Stomach (tissue), 9 donors: ENCODE measurements around the gene KIF2A. TPM values are rescaled to one million over a fixed set of nuclear protein-coding genes. Genes with fewer than 3 reads are reported as not detected.

Source experiments
- DNase-seq, 2 donors: peaks; one replicate each; pipeline versions ENCODE4 v3.0.0 to v3.0.0-alpha.2; 2013 to 2019
- H3K27ac ChIP-seq, 5 donors: fragments of 200-600 bp in 4 of 5; sonication (generic) in 4 of 5; one replicate each; pipeline ENCODE4 v1.5.1; 2013 to 2019; ENCODE audit warnings: mild to moderate bottlenecking in 1 of 5, moderate library complexity in 1 of 5
- H3K27me3 ChIP-seq, 3 donors: fragments of 200-600 bp; sonication (generic); one replicate each; pipeline ENCODE4 v1.5.1; 2017 to 2019; ENCODE audit warnings: mixed run types in 1 of 3
- H3K36me3 ChIP-seq, 4 donors: fragments of 200-600 bp; sonication (generic); 1 replicate in 3 of 4; 2 replicates in 1 of 4; pipeline ENCODE4 v1.5.1; 2016 to 2019
- H3K4me1 ChIP-seq, 4 donors: fragments of 200-600 bp; sonication (generic); one replicate each; pipeline ENCODE4 v1.5.1; 2016 to 2019
- H3K4me3 ChIP-seq, 4 donors: fragments of 200-600 bp; sonication (generic) in 3 of 4; one replicate each; pipeline ENCODE4 v1.5.1; 2016 to 2019; ENCODE audit warnings: mild to moderate bottlenecking in 1 of 4
- H3K9me3 ChIP-seq, 4 donors: fragments of 200-600 bp; sonication (generic); one replicate each; pipeline ENCODE4 v1.5.1; 2016 to 2019
- EP300 ChIP-seq: sonication (generic); formaldehyde crosslinking; IDR thresholded peaks from one replicate; pipeline ENCODE4 v1.6.1; 2017; ENCODE audit warnings: antibody characterized with exemption
- POLR2A ChIP-seq, 4 donors: fragments of 450-650 bp; IDR thresholded peaks; one replicate each; pipeline ENCODE4 v1.6.1; 2016; ENCODE audit warnings: antibody characterized with exemption in 4 of 4, control low read depth in 2 of 4, mild to moderate bottlenecking in 1 of 4, moderate library complexity in 1 of 4
- POLR2AphosphoS5 ChIP-seq, 3 donors: sonication (generic); formaldehyde crosslinking; IDR thresholded peaks; one replicate each; pipeline ENCODE4 v1.6.1; 2016; ENCODE audit warnings: antibody characterized with exemption in 3 of 3
- WGBS, 5 donors: extraction: QIAGEN DNeasy Blood & Tissue Kit in 3 of 5; methylation state at CpG; one replicate each; pipeline versions ENCODE4 v1.1.5 to v1.1.7; 2013 to 2018; 5-methylcytosine and 5-hydroxymethylcytosine counted together
- intact Hi-C: fragments of 100-400 bp; cut with DNase I; formaldehyde crosslinking; loops from one replicate; pipeline ENCODE4 v1.15.1; 2023; ENCODE audit warnings: low total_unique reads
- polyA plus RNA-seq, 3 donors: library from polyadenylated mRNA; stranded (reverse); fragments of 200-250 nt; gene quantifications; one replicate each; pipeline ENCODE4 v1.2.3, GENCODE V29; 2013
- total RNA-seq, 5 donors: library from RNA; depleted of rRNA; stranded (reverse); fragments of >200 nt; gene quantifications; one replicate each; pipeline versions ENCODE4 v1.1.0 to v1.2.3, GENCODE V29; 2014 to 2016
- TF ChIP-seq, protein P1 (sequence below), 7 experiments: fragments of 450-650 bp in 4 of 7; fragments of 200-600 bp in 3 of 7; sonication (generic) in 3 of 7; IDR thresholded peaks; one replicate each; pipeline ENCODE4 v1.5.1; 2016 to 2019; ENCODE audit warnings: antibody characterized with exemption in 7 of 7, control low read depth in 2 of 7, mild to moderate bottlenecking in 1 of 7
- donor health status: healthy with polysubstance abuse.
- donor health status: Bipolar disorder and iron deficiency.
- donor health status: healthy.

The KIF2A gene
- total and polyA plus RNA-seq, 8 donors = 2.6 to 61.3 (median 9.9) TPM

DNA sequence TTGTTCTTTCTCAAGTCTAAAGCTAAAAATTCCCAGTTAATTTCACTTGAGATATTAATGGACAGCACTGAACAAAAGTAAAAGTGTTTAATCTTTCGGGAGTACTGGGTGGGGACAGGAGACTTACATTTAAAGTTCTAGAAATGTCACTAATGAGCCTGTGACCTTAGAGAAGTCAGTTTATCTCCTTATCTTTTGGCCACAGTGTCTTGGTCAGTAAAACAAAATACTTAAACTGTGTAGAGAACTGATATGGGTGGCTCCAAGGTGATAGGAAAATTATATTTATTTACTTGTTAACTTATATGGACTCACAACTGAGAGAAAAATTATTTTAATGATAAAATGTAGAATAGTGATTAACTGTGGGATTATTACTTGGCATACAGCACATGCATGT, 115.4 kb downstream of the KIF2A start:
- Histone ChIP-seq H3K4me1 (peaks cover 0 to 12% (median 4%) of the 10 kb centered on the region in 4 donors), H3K36me3 (peaks cover 0 to 7% (median 3%) of the 10 kb centered on the region in 4 donors), H3K9me3 (no peaks in the 10 kb centered on the region), H3K27ac (no peak overlapping the region), H3K27me3 (no peaks in the 10 kb centered on the region), H3K4me3 (no peak overlapping the region)
- intact Hi-C loops = no loop called here
- DNase-seq = no peak
- TF ChIP-seq POLR2AphosphoS5 (IDR thresholded peaks at IDR 0.05) (no peak), POLR2A (IDR thresholded peaks at IDR 0.05) (no peak), EP300 (no peak)
- TF ChIP-seq, protein P1, sequence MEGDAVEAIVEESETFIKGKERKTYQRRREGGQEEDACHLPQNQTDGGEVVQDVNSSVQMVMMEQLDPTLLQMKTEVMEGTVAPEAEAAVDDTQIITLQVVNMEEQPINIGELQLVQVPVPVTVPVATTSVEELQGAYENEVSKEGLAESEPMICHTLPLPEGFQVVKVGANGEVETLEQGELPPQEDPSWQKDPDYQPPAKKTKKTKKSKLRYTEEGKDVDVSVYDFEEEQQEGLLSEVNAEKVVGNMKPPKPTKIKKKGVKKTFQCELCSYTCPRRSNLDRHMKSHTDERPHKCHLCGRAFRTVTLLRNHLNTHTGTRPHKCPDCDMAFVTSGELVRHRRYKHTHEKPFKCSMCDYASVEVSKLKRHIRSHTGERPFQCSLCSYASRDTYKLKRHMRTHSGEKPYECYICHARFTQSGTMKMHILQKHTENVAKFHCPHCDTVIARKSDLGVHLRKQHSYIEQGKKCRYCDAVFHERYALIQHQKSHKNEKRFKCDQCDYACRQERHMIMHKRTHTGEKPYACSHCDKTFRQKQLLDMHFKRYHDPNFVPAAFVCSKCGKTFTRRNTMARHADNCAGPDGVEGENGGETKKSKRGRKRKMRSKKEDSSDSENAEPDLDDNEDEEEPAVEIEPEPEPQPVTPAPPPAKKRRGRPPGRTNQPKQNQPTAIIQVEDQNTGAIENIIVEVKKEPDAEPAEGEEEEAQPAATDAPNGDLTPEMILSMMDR (IDR thresholded peaks at IDR 0.05) = no peak
- 30 to 45% (median 45%) methylated on average over 1 of the region's 1 CpG for WGBS, 5 donors

DNA sequence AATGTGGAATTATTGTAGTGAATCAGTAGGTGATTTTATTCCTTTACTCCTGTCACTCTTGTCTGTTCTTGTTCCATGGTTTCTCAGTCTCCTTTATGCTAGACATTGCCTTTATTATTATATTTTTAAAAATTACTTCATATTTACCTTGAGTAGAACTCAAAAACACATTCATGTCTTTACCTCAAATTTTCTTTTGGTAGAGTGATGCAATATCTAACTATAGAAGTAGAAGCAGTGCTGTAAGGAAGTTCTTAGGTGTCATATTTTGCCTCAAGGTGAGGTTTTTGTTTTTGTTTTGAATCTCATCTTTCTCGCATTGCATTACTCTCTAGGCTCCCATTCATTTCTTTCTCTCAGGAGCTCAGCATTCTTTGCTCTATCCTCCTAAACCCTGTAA, 118.8 kb downstream of the KIF2A start:
- H3K9me3 ChIP-seq = no peaks in the 10 kb centered on the region
- no peak overlapping the region for H3K4me3 ChIP-seq
- H3K27me3 ChIP-seq = no peaks in the 10 kb centered on the region
- TF ChIP-seq EP300 (no peak), POLR2A (IDR thresholded peaks at IDR 0.05) (no peak), POLR2AphosphoS5 (IDR thresholded peaks at IDR 0.05) (no peak)
- TF ChIP-seq, protein P1 (IDR thresholded peaks at IDR 0.05) = no peak
- peaks cover 0 to 4% (median 0%) of the 10 kb centered on the region in 4 donors for H3K36me3 ChIP-seq
- 86 to 100% (median 100%) methylated on average over 1 of the region's 1 CpG for WGBS, 5 donors
- intact Hi-C loops = no loop called here
- H3K4me1 ChIP-seq = peaks cover 0 to 12% (median 4%) of the 10 kb centered on the region in 4 donors
- no peak overlapping the region for H3K27ac ChIP-seq
- DNase-seq = no peak

DNA sequence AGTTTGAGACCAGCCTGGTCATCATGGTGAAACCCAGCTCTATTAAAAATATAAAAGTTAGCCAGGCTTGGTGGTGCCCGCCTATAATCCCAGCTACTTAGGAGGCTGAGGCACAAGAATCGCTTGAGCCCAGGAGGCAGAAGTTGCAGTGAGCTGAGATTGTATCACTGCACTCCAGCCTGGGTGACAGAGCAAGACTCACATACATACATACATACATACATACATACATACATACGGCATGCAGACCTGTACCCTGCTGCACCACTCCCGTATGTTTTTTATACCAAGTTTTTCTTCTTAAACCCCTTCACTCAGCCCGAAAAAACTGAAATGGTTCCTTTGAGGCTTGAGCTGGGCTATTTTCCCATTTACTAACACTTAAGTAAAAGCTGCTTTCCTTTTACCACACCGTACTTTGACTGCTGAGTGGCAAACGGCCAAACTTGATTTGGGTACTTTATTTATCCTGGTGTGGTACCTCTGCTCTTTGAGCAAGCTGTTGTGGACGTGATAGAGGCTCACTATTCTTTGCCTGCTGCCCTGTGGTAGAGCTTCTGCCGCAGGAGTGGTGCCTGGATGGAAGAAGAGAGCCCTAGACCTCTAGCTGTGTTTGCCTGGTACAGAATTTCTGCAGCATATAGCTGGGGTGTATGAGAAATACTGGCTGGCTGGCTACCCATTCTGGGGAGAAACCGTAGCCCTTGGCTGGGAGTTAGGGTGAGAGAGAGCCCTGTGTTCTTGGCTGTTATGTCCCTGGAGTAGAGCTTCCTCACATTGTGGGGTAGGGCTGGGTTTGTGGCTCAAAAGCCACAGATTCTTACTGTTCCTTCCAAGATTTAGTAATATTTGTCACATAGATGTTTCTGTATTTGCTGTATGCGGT, 126.0 kb downstream of the KIF2A start:
- TF ChIP-seq POLR2AphosphoS5 (IDR thresholded peaks at IDR 0.05) (peak in 1 of 3 donors; percentile 23), EP300 (no peak), POLR2A (IDR thresholded peaks at IDR 0.05) (no peak)
- H3K9me3 ChIP-seq = no peaks in the 10 kb centered on the region
- DNase-seq = peak; percentile 18 to 48
- H3K4me3 ChIP-seq = no peak overlapping the region
- peaks cover 0 to 3% (median 0%) of the 10 kb centered on the region in 4 donors for H3K36me3 ChIP-seq
- H3K27ac ChIP-seq = peak overlapping the region in 3 of 5 donors; percentile 37 to 46 (median 46)
- WGBS, 5 donors = 40 to 64% (median 56%) methylated on average over 11 of the region's 11 CpGs
- no peaks in the 10 kb centered on the region for H3K27me3 ChIP-seq
- intact Hi-C loops = no loop called here
- H3K4me1 ChIP-seq = peaks cover 14 to 32% (median 23%) of the 10 kb centered on the region in 4 donors

DNA sequence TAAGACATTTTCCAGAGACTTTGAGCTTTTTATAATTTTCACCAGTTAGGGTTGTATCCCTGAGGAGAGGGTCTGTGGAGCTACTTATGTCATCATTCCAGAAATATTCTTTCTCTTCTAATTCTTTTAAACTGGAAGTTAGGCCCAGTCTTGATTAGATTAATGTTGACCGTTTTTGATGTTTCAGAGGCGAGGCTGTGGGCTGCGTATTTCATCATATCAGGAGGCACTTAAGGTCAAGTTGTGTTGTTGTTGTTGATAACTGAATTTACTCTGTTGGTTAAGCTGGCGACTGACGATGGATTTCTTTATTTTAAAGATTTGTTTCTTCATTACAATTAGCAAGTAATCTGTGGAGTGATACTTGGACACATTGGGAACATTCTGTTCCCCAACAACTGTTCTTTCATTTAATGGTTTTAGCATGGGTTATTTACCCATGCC, 126.6 kb downstream of the KIF2A start:
- no peaks in the 10 kb centered on the region for H3K36me3 ChIP-seq
- WGBS, 5 donors = 24 to 53% (median 45%) methylated on average over 5 of the region's 5 CpGs
- intact Hi-C loops = no loop called here
- no peaks in the 10 kb centered on the region for H3K9me3 ChIP-seq
- peaks cover 14 to 32% (median 23%) of the 10 kb centered on the region in 4 donors for H3K4me1 ChIP-seq
- no peaks in the 10 kb centered on the region for H3K27me3 ChIP-seq
- no peak for DNase-seq
- TF ChIP-seq, protein P1 (IDR thresholded peaks at IDR 0.05) = no peak
- TF ChIP-seq POLR2A (IDR thresholded peaks at IDR 0.05) (no peak), POLR2AphosphoS5 (IDR thresholded peaks at IDR 0.05) (no peak), EP300 (no peak)
- H3K4me3 ChIP-seq = no peak overlapping the region
- H3K27ac ChIP-seq = peak overlapping the region in 3 of 5 donors; percentile 22 to 46 (median 37)

Other genes with a start within 250 kb of the KIF2A start
- gene DIMT1, start 97.7 kb downstream of the KIF2A start, total RNA-seq = 10 to 100 TPM in 2 of 5 donors, 1 to 10 TPM in 3; 2.0 to 19.1 (median 7.0) TPM
- 10 to 100 TPM; 11.5 to 13.8 (median 13.6) TPM for gene DIMT1, start 97.7 kb downstream of the KIF2A start, polyA plus RNA-seq
- 10 to 100 TPM in 4 of 5 donors, 1 to 10 TPM in 1; 9.0 to 37.5 (median 24.5) TPM for gene IPO11, start 106.6 kb downstream of the KIF2A start, total RNA-seq
- 1 to 10 TPM; 8.0 to 9.0 (median 8.1) TPM for gene IPO11, start 106.6 kb downstream of the KIF2A start, polyA plus RNA-seq